Osteoblast (primary cell): ENCODE measurements around the gene CNTNAP5. TPM values are rescaled to one million over a fixed set of nuclear protein-coding genes. Genes with fewer than 3 reads are reported as not detected.

ENCODE experiments used
- DNase-seq: peaks from one replicate; pipeline ENCODE4 v3.0.0; 2011; ENCODE audit warnings: low spot score, mixed read lengths; ENCODE audit not compliant: insufficient read length; ENCODE audit errors: missing footprints
- H2AFZ ChIP-seq: 2 replicates; pipeline ENCODE4 v1.6.0; 2011; ENCODE audit warnings: mild to moderate bottlenecking, low read length
- H3K27ac ChIP-seq: 2 replicates; pipeline ENCODE4 v1.5.1; 2011; ENCODE audit warnings: mild to moderate bottlenecking, low read depth, low read length, moderate library complexity
- H3K27me3 ChIP-seq: 2 replicates; pipeline ENCODE4 v1.6.0; 2012; ENCODE audit warnings: mild to moderate bottlenecking, control low read depth, inconsistent platforms, low read length, moderate library complexity; ENCODE audit not compliant: insufficient read depth
- H3K36me3 ChIP-seq: 2 replicates; pipeline ENCODE4 v1.5.1; 2011; ENCODE audit warnings: mild to moderate bottlenecking, low read length, control low read depth, moderate library complexity; ENCODE audit not compliant: insufficient read depth
- H3K4me1 ChIP-seq: 2 replicates; pipeline ENCODE4 v1.5.1; 2011; ENCODE audit warnings: mild to moderate bottlenecking, low read length, control low read depth, moderate library complexity; ENCODE audit not compliant: insufficient read depth
- H3K4me2 ChIP-seq: 2 replicates; pipeline ENCODE4 v1.6.0; 2011; ENCODE audit warnings: mild to moderate bottlenecking, low read length; ENCODE audit not compliant: insufficient read depth
- H3K4me3 ChIP-seq: fragments of 200-600 bp; sonication (generic); 3 replicates; pipeline ENCODE4 v1.5.1; 2012; ENCODE audit warnings: mild to moderate bottlenecking, low read length, inconsistent platforms; ENCODE audit not compliant: insufficient read depth
- H3K79me2 ChIP-seq: 2 replicates; pipeline ENCODE4 v1.6.0; 2012; ENCODE audit warnings: mild to moderate bottlenecking, low read length, control low read depth, inconsistent platforms; ENCODE audit not compliant: insufficient read depth
- H3K9me3 ChIP-seq: 2 replicates; pipeline ENCODE4 v1.5.1; 2011; ENCODE audit warnings: low read depth, low read length, control low read depth
- H4K20me1 ChIP-seq: 2 replicates; pipeline ENCODE4 v1.6.0; 2012; ENCODE audit warnings: mild to moderate bottlenecking, low read length, control low read depth; ENCODE audit not compliant: insufficient read depth
- CTCF ChIP-seq: IDR thresholded peaks from 2 replicates; pipeline ENCODE4 v1.5.1; 2011; ENCODE audit warnings: mild to moderate bottlenecking, low read depth, low read length, moderate library complexity; ENCODE audit errors: extremely low read depth
- total RNA-seq: library from RNA; depleted of rRNA; stranded (reverse); fragments of >200 nt; gene quantifications from 2 replicates; pipeline ENCODE4 v1.2.3, GENCODE V29; 2012

Gene CNTNAP5
- total RNA-seq, 1 donor, result not detected

GRCh38 chr2:124171472-124172063 is 146.5 kb downstream of the CNTNAP5 start:
- TF ChIP-seq CTCF, result no peak
- Histone ChIP-seq H3K27me3 (no peaks in the 10 kb centered on the region), H3K79me2 (no peaks in the 10 kb centered on the region), H3K4me1 (no peaks in the 10 kb centered on the region), H3K36me3 (no peaks in the 10 kb centered on the region), H3K27ac (no peak overlapping the region), H3K4me2 (no peak overlapping the region), H3K4me3 (no peak overlapping the region), H4K20me1 (no peaks in the 10 kb centered on the region), H3K9me3 (peaks cover 2% of the 10 kb centered on the region), H2AFZ (no peak overlapping the region)
- DNase-seq, result no peak

GRCh38 chr2:124178719-124179118 is 153.6 kb downstream of the CNTNAP5 start:
- TF ChIP-seq CTCF, result no peak
- Histone ChIP-seq H4K20me1 (no peaks in the 10 kb centered on the region), H3K9me3 (no peaks in the 10 kb centered on the region), H2AFZ (no peak overlapping the region), H3K36me3 (no peaks in the 10 kb centered on the region), H3K27me3 (no peaks in the 10 kb centered on the region), H3K79me2 (no peaks in the 10 kb centered on the region), H3K27ac (no peak overlapping the region), H3K4me1 (no peaks in the 10 kb centered on the region), H3K4me2 (no peak overlapping the region), H3K4me3 (no peak overlapping the region)
- DNase-seq, result no peak

GRCh38 chr2:124180635-124181034 is 155.5 kb downstream of the CNTNAP5 start:
- no peak overlapping the region for H3K4me2 ChIP-seq
- no peaks in the 10 kb centered on the region for H3K36me3 ChIP-seq
- no peak for TF ChIP-seq CTCF
- H3K9me3 ChIP-seq, result no peaks in the 10 kb centered on the region
- no peak for DNase-seq
- no peak overlapping the region for H3K27ac ChIP-seq
- H2AFZ ChIP-seq, result no peak overlapping the region
- H3K4me3 ChIP-seq, result no peak overlapping the region
- no peaks in the 10 kb centered on the region for H4K20me1 ChIP-seq
- no peaks in the 10 kb centered on the region for H3K4me1 ChIP-seq
- no peaks in the 10 kb centered on the region for H3K27me3 ChIP-seq
- no peaks in the 10 kb centered on the region for H3K79me2 ChIP-seq

GRCh38 chr2:124186801-124187200 is 161.7 kb downstream of the CNTNAP5 start:
- no peak for TF ChIP-seq CTCF
- no peaks in the 10 kb centered on the region for H3K4me1 ChIP-seq
- H3K4me3 ChIP-seq, result no peak overlapping the region
- no peaks in the 10 kb centered on the region for H3K9me3 ChIP-seq
- H3K36me3 ChIP-seq, result no peaks in the 10 kb centered on the region
- H3K27me3 ChIP-seq, result no peaks in the 10 kb centered on the region
- no peak overlapping the region for H3K4me2 ChIP-seq
- DNase-seq, result no peak
- H2AFZ ChIP-seq, result no peak overlapping the region
- no peak overlapping the region for H3K27ac ChIP-seq
- H3K79me2 ChIP-seq, result no peaks in the 10 kb centered on the region
- H4K20me1 ChIP-seq, result no peaks in the 10 kb centered on the region
